Activated CD4-positive, alpha-beta memory T cell treated with anti-CD3 and anti-CD28 coated beads for 36 hours (primary cell): Measurements from ENCODE around the gene SPIB. TPM values are rescaled to one million over a fixed set of nuclear protein-coding genes. Genes with fewer than 3 reads are reported as not detected.
"Not testable (repeated sequence)": the region's sequence is repeated elsewhere in the genome, so short reads cannot be mapped to it uniquely, and the experiment has no call there.

Source experiments
- CTCF ChIA-PET: fragments of 350-600 bp; sonication (Branson Sonifier 250); formaldehyde crosslinking; loops from one replicate; lab custom pipeline; 2021; ENCODE audit warnings: antibody characterized with exemption, inconsistent platforms; lab: Charles Lee
- POLR2A ChIA-PET: fragments of 350-600 bp; sonication (Branson Sonifier 250); formaldehyde crosslinking; loops from one replicate; lab custom pipeline; 2021; ENCODE audit warnings: antibody characterized with exemption; lab: Charles Lee
- DNase-seq: peaks from one replicate; pipeline ENCODE4 v3.0.0-alpha.2; 2020
- H3K27ac Mint-ChIP-seq: one replicate; pipeline ENCODE4 v1.8.0; 2021; ENCODE audit warnings: mixed read lengths
- H3K27me3 Mint-ChIP-seq: one replicate; pipeline ENCODE4 v1.8.0; 2021; ENCODE audit warnings: mixed read lengths
- H3K36me3 Mint-ChIP-seq: one replicate; pipeline ENCODE4 v1.8.0; 2021; ENCODE audit warnings: mixed read lengths
- H3K4me1 Mint-ChIP-seq: one replicate; pipeline ENCODE4 v1.8.0; 2021; ENCODE audit warnings: low read depth, mixed read lengths
- H3K4me3 Mint-ChIP-seq: one replicate; pipeline ENCODE4 v1.8.0; 2021; ENCODE audit warnings: mild to moderate bottlenecking, mixed read lengths
- H3K9me3 Mint-ChIP-seq: one replicate; pipeline ENCODE4 v1.8.0; 2021; ENCODE audit warnings: mixed read lengths
- intact Hi-C: fragments of 100-400 bp; cut with micrococcal nuclease; formaldehyde crosslinking; loops from one replicate; pipeline ENCODE4 v1.15.1; 2023
- total RNA-seq, 2 experiments: library from RNA; stranded (reverse); gene quantifications; one replicate each; pipeline ENCODE4 v1.2.3, GENCODE V29; 2021

The SPIB gene
- total RNA-seq, 2 experiments from 2014 or later: 0.45 to 0.80 TPM

GRCh38 chr19:50433201-50434180, 14.8 kb downstream of the SPIB start:
- DNase-seq: no peak
- H3K27me3 Mint-ChIP-seq: peaks cover 23% of the 10 kb centered on the region
- intact Hi-C loops: no loop called here
- CTCF ChIA-PET: no interaction called here
- peaks cover 14% of the 10 kb centered on the region for H3K4me1 Mint-ChIP-seq
- H3K9me3 Mint-ChIP-seq: no peaks in the 10 kb centered on the region
- POLR2A ChIA-PET: no interaction called here
- no peak overlapping the region for H3K27ac Mint-ChIP-seq
- no peaks in the 10 kb centered on the region for H3K36me3 Mint-ChIP-seq
- H3K4me3 Mint-ChIP-seq: peak overlapping the region; percentile 23

GRCh38 chr19:50434525-50434924, 15.8 kb downstream of the SPIB start:
- H3K27me3 Mint-ChIP-seq: peaks cover 16% of the 10 kb centered on the region
- no peak overlapping the region for H3K4me3 Mint-ChIP-seq
- CTCF ChIA-PET: no interaction called here
- H3K27ac Mint-ChIP-seq: no peak overlapping the region
- H3K4me1 Mint-ChIP-seq: peaks cover 12% of the 10 kb centered on the region
- no peak for DNase-seq
- intact Hi-C loops: no loop called here
- no peaks in the 10 kb centered on the region for H3K36me3 Mint-ChIP-seq
- H3K9me3 Mint-ChIP-seq: no peaks in the 10 kb centered on the region
- POLR2A ChIA-PET: no interaction called here

GRCh38 chr19:50435221-50435620, 16.5 kb downstream of the SPIB start:
- Mint-ChIP-seq H3K36me3 (no peaks in the 10 kb centered on the region), H3K27ac (no peak overlapping the region), H3K9me3 (no peaks in the 10 kb centered on the region), H3K4me1 (peaks cover 12% of the 10 kb centered on the region), H3K4me3 (no peak overlapping the region), H3K27me3 (peaks cover 19% of the 10 kb centered on the region)
- intact Hi-C loops: no loop called here
- POLR2A ChIA-PET: no interaction called here
- CTCF ChIA-PET: no interaction called here
- no peak for DNase-seq

- ChIA-PET POLR2A (no interaction called here), CTCF (no interaction called here)
- peaks cover 10% of the 10 kb centered on the region for H3K4me1 Mint-ChIP-seq
- DNase-seq: no peak
- H3K27me3 Mint-ChIP-seq: peaks cover 17% of the 10 kb centered on the region
- no peaks in the 10 kb centered on the region for H3K9me3 Mint-ChIP-seq
- H3K27ac Mint-ChIP-seq: no peak overlapping the region
- intact Hi-C loops: no loop called here
- no peaks in the 10 kb centered on the region for H3K36me3 Mint-ChIP-seq
- no peak overlapping the region for H3K4me3 Mint-ChIP-seq
These were observed 16.9 kb downstream of the SPIB start for GRCh38 chr19:50435627-50436026.

GRCh38 chr19:50437862-50438449, 19.2 kb downstream of the SPIB start:
- intact Hi-C loops: no loop called here
- ChIA-PET POLR2A (no interaction called here), CTCF (interaction anchor here (0.9 to 1.4 kb wide), 2 partner anchors 81 to 118 kb away, joined by 3 read pairs; no protein-coding TSS in a partner anchor)
- H3K27me3 Mint-ChIP-seq: peaks cover 12% of the 10 kb centered on the region
- H3K36me3 Mint-ChIP-seq: no peaks in the 10 kb centered on the region
- no peak overlapping the region for H3K27ac Mint-ChIP-seq
- H3K9me3 Mint-ChIP-seq: no peaks in the 10 kb centered on the region
- no peaks in the 10 kb centered on the region for H3K4me1 Mint-ChIP-seq
- no peak for DNase-seq
- no peak overlapping the region for H3K4me3 Mint-ChIP-seq

- POLR2A ChIA-PET, CTCF ChIA-PET, intact Hi-C loops, H3K4me1 Mint-ChIP-seq, H3K27ac Mint-ChIP-seq, DNase-seq, H3K9me3 Mint-ChIP-seq, H3K4me3 Mint-ChIP-seq, H3K36me3 Mint-ChIP-seq: not testable (repeated sequence)
- H3K27me3 Mint-ChIP-seq: peaks cover 11% of the 10 kb centered on the region
These were observed 20.4 kb downstream of the SPIB start for GRCh38 chr19:50439130-50439529.

GRCh38 chr19:50444059-50444458, 25.3 kb downstream of the SPIB start:
- ChIA-PET POLR2A (no interaction called here), CTCF (no interaction called here)
- H3K27me3 Mint-ChIP-seq: peaks cover 18% of the 10 kb centered on the region
- DNase-seq: no peak
- no peak overlapping the region for H3K4me3 Mint-ChIP-seq
- no peak overlapping the region for H3K27ac Mint-ChIP-seq
- H3K36me3 Mint-ChIP-seq: no peaks in the 10 kb centered on the region
- no peaks in the 10 kb centered on the region for H3K9me3 Mint-ChIP-seq
- intact Hi-C loops: no loop called here
- H3K4me1 Mint-ChIP-seq: no peaks in the 10 kb centered on the region

- ChIA-PET CTCF (no interaction called here), POLR2A (no interaction called here)
- no peak overlapping the region for H3K27ac Mint-ChIP-seq
- no peaks in the 10 kb centered on the region for H3K4me1 Mint-ChIP-seq
- DNase-seq: no peak
- peaks cover 13% of the 10 kb centered on the region for H3K27me3 Mint-ChIP-seq
- intact Hi-C loops: no loop called here
- no peaks in the 10 kb centered on the region for H3K36me3 Mint-ChIP-seq
- no peaks in the 10 kb centered on the region for H3K9me3 Mint-ChIP-seq
- no peak overlapping the region for H3K4me3 Mint-ChIP-seq
These were observed 28.3 kb downstream of the SPIB start for GRCh38 chr19:50447053-50447452.

- H3K36me3 Mint-ChIP-seq: no peaks in the 10 kb centered on the region
- H3K4me1 Mint-ChIP-seq: no peaks in the 10 kb centered on the region
- no peak for DNase-seq
- no peak overlapping the region for H3K4me3 Mint-ChIP-seq
- H3K9me3 Mint-ChIP-seq: no peaks in the 10 kb centered on the region
- POLR2A ChIA-PET: no interaction called here
- intact Hi-C loops: no loop called here
- H3K27me3 Mint-ChIP-seq: peaks cover 13% of the 10 kb centered on the region
- no peak overlapping the region for H3K27ac Mint-ChIP-seq
- CTCF ChIA-PET: no interaction called here
These were observed 29.0 kb downstream of the SPIB start for GRCh38 chr19:50447750-50448149.

GRCh38 chr19:50449236-50449899, 30.6 kb downstream of the SPIB start:
- ChIA-PET POLR2A (no interaction called here), CTCF (interaction anchor here (1.1 to 1.3 kb wide), 2 partner anchors 11 to 13 kb away, joined by 3 to 7 read pairs; no protein-coding TSS in a partner anchor)
- Mint-ChIP-seq H3K36me3 (no peaks in the 10 kb centered on the region), H3K9me3 (no peaks in the 10 kb centered on the region), H3K4me1 (no peaks in the 10 kb centered on the region), H3K27me3 (peaks cover 6% of the 10 kb centered on the region), H3K4me3 (no peak overlapping the region), H3K27ac (no peak overlapping the region)
- intact Hi-C loops: no loop called here
- no peak for DNase-seq

- H3K36me3 Mint-ChIP-seq: no peaks in the 10 kb centered on the region
- peaks cover 4% of the 10 kb centered on the region for H3K27me3 Mint-ChIP-seq
- no peaks in the 10 kb centered on the region for H3K9me3 Mint-ChIP-seq
- no peaks in the 10 kb centered on the region for H3K4me1 Mint-ChIP-seq
- ChIA-PET CTCF (interaction anchor here (1.1 to 1.3 kb wide), 2 partner anchors 10 to 12 kb away, joined by 3 to 7 read pairs; no protein-coding TSS in a partner anchor), POLR2A (no interaction called here)
- H3K27ac Mint-ChIP-seq: no peak overlapping the region
- H3K4me3 Mint-ChIP-seq: no peak overlapping the region
- no peak for DNase-seq
- intact Hi-C loops: no loop called here
These were observed 31.9 kb downstream of the SPIB start for GRCh38 chr19:50450369-50451222.
